ENCODE data around the gene DNM2.

DNA sequence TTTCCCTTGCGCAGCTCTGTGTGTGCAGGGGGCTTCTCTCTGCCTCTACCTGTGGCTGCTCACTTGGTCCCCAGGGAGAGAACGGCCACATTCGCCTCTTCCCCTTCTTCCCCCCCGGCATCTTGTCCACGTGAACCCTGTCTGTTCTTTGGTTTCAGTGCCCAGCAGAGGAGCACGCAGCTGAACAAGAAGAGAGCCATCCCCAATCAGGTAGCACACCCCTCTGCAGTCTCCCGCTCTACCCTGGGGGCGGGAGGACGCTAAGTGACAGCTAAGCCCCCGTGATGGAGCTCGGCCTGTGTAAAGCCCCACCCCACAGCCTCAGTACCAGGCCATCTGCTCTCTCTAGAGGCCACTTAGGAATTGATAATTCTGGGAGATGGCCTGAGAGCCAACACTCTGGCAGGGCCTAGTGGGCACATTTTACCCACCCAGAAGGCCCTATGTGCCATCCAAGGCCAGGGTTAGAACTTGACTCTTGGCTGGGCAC is 87.9 kb downstream of the DNM2 start:
- TF ChIP-seq EZH2 (IDR thresholded peaks at IDR 0.05; ENCODE audit: insufficient read depth, poor library complexity, severe bottlenecking) (no peak), EZH2phosphoT487 (IDR thresholded peaks at IDR 0.05; ENCODE audit: insufficient read depth, low read depth) (no peak)
